ENCODE results near the gene SH3TC2.

DNA sequence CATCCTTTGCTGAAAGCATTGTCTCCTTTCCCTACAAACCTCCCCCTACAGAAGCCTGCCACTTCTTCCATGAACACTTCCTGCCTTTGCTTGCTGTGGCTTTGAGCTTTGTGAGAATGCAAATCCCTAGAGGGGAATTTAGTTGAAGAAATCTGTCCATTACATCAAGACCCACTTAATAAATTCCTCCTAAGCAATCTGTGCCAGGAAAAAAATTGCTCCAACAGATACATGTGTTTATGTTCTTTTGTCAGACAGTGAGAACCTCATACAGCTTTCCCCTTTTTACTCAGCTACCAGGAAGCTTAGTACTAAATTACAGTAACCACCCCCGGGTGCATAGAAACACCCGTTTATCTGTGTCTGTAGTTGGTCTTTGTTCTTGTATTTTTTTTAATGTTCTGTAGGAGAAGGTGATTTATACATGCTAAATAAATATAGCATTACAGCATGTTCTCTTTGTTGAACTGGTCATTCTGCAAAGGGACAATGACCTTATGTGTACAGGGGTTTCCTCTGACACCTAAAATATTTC is 43.9 kb downstream of the SH3TC2 start:
- TF ChIP-seq, protein P1, sequence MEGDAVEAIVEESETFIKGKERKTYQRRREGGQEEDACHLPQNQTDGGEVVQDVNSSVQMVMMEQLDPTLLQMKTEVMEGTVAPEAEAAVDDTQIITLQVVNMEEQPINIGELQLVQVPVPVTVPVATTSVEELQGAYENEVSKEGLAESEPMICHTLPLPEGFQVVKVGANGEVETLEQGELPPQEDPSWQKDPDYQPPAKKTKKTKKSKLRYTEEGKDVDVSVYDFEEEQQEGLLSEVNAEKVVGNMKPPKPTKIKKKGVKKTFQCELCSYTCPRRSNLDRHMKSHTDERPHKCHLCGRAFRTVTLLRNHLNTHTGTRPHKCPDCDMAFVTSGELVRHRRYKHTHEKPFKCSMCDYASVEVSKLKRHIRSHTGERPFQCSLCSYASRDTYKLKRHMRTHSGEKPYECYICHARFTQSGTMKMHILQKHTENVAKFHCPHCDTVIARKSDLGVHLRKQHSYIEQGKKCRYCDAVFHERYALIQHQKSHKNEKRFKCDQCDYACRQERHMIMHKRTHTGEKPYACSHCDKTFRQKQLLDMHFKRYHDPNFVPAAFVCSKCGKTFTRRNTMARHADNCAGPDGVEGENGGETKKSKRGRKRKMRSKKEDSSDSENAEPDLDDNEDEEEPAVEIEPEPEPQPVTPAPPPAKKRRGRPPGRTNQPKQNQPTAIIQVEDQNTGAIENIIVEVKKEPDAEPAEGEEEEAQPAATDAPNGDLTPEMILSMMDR (IDR thresholded peaks at IDR 0.05), result no peak
- TF ChIP-seq EZH2phosphoT487 (IDR thresholded peaks at IDR 0.05) (no peak), EZH2 (IDR thresholded peaks at IDR 0.05) (no peak)
